BE2C (cell line): ENCODE measurements around the gene DSC1.

Source experiments
- DNase-seq: peaks from one replicate; pipeline ENCODE4 v3.0.0-alpha.2; 2020
- H3K27me3 ChIP-seq: fragments of 250-450 bp; sonication (Bioruptor Pico); 2 replicates; pipeline ENCODE4 v1.5.1; 2020; ENCODE audit warnings: mild to moderate bottlenecking
- H3K36me3 ChIP-seq: fragments of 250-450 bp; sonication (Bioruptor Pico); 2 replicates; pipeline ENCODE4 v1.5.1; 2020; ENCODE audit warnings: mild to moderate bottlenecking
- H3K4me1 ChIP-seq: fragments of 250-450 bp; sonication (Bioruptor Pico); 2 replicates; pipeline ENCODE4 v1.5.1; 2020
- H3K4me3 ChIP-seq: 2 replicates; pipeline ENCODE4 v1.5.1; 2011; ENCODE audit warnings: low read depth, low read length
- H3K9me3 ChIP-seq: fragments of 250-450 bp; sonication (Bioruptor Pico); 2 replicates; pipeline ENCODE4 v1.5.1; 2020
- TF ChIP-seq, protein P1 (sequence below): IDR thresholded peaks from 2 replicates; pipeline ENCODE4 v1.5.1; 2012; ENCODE audit warnings: mild to moderate bottlenecking, low read depth, low read length

The DSC1 gene

DNA sequence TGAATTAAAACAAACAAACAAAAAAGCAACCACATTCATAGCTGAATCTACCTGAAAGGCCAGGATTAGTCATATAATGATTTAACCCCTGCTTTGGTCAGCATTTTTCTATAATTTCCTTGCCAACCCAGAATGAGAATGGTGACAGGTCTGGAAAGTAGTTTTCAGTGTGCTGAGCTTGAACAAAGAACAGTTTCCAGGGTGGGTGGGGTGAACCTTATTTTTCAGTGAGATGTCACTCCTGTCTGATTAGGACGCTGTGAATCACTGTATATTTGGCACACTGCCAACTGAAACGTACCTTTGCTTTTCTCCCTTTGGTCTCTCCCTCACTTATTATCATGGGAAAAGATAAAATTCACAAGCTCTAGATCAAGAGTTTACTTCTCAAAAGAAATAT is 35.0 kb upstream of the DSC1 start:
- Histone ChIP-seq H3K36me3 (no peaks in the 10 kb centered on the region), H3K4me1 (no peaks in the 10 kb centered on the region), H3K27me3 (no peaks in the 10 kb centered on the region), H3K4me3 (no peak overlapping the region), H3K9me3 (no peaks in the 10 kb centered on the region)
- no peak for DNase-seq
- TF ChIP-seq, protein P1, sequence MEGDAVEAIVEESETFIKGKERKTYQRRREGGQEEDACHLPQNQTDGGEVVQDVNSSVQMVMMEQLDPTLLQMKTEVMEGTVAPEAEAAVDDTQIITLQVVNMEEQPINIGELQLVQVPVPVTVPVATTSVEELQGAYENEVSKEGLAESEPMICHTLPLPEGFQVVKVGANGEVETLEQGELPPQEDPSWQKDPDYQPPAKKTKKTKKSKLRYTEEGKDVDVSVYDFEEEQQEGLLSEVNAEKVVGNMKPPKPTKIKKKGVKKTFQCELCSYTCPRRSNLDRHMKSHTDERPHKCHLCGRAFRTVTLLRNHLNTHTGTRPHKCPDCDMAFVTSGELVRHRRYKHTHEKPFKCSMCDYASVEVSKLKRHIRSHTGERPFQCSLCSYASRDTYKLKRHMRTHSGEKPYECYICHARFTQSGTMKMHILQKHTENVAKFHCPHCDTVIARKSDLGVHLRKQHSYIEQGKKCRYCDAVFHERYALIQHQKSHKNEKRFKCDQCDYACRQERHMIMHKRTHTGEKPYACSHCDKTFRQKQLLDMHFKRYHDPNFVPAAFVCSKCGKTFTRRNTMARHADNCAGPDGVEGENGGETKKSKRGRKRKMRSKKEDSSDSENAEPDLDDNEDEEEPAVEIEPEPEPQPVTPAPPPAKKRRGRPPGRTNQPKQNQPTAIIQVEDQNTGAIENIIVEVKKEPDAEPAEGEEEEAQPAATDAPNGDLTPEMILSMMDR = no peak

DNA sequence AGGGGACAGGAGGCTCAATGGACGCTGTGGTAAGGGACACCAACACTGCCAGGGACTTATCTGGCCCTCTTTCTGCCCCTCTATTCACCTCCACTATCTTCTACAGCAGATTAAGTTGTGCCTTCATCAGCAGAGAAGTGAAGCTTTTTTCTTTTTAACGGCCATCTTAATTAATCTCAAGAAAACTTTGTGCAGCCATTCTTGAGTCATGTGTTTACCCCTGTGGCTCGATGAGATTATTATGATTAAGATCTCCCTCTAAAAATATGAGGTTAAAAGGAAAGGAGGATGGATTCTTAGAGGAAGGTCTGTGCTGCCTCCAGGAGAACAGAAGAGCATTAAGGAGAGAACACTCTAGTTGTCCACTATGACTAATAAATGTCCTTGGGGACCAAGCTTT is 32.4 kb upstream of the DSC1 start:
- DNase-seq = no peak
- H3K36me3 ChIP-seq = no peaks in the 10 kb centered on the region
- TF ChIP-seq, protein P1 = no peak
- no peak overlapping the region for H3K4me3 ChIP-seq
- H3K27me3 ChIP-seq = no peaks in the 10 kb centered on the region
- H3K4me1 ChIP-seq = no peaks in the 10 kb centered on the region
- H3K9me3 ChIP-seq = no peaks in the 10 kb centered on the region

DNA sequence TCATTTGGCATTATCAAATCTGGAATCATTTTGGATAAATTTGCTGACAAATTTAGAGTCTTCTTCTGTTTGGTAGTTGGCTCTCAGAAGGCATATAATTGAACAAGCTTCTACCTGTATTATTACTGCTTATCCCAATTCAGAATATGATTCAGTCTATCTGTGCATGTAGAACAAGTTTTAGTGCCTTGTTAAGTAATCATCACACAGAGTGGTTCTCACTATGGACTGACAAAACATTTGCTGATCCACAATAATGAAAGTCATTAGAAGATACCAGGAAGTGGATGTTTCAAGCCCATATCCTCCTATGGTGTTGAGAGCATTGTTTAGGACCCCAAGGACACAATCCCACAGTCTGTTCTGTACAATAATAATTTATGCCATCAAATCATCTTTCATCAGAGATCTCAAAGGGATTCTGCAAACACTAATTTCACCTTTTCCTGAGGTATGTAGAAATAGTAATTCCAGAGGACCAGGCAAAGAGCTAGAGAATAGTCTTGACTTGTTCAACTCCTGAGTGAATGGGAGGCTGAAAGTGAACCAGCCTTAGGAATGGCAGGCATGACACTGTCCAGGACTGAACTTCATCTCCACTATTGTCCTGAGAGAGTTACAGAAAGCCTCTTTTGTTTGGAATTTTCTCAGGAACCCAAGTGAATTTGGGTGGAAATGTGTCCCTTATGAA is 29.6 kb upstream of the DSC1 start:
- no peak for DNase-seq
- Histone ChIP-seq H3K9me3 (no peaks in the 10 kb centered on the region), H3K4me3 (no peak overlapping the region), H3K36me3 (no peaks in the 10 kb centered on the region), H3K27me3 (no peaks in the 10 kb centered on the region), H3K4me1 (no peaks in the 10 kb centered on the region)
- TF ChIP-seq, protein P1 = no peak

DNA sequence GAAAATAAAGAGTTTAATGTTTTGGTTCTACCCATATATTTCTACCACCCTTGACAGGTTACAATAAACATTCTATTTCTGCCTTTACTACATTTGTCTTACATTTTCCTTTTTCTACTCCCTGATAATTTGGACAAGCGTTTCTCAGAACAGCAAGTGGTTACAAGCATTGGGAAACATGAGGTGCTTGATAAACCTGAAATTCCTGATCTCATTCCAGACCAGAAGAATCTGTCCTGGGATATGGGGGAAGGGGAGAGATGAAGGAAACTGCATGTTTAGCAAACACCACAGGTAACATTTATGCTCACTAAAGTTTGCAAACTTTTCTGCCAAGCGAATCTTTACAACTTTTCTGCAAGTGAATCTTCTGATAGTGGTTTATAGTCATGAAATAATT is 28.3 kb upstream of the DSC1 start:
- no peaks in the 10 kb centered on the region for H3K36me3 ChIP-seq
- H3K27me3 ChIP-seq = no peaks in the 10 kb centered on the region
- H3K4me3 ChIP-seq = no peak overlapping the region
- no peaks in the 10 kb centered on the region for H3K9me3 ChIP-seq
- TF ChIP-seq, protein P1 = no peak
- DNase-seq = no peak
- no peaks in the 10 kb centered on the region for H3K4me1 ChIP-seq

DNA sequence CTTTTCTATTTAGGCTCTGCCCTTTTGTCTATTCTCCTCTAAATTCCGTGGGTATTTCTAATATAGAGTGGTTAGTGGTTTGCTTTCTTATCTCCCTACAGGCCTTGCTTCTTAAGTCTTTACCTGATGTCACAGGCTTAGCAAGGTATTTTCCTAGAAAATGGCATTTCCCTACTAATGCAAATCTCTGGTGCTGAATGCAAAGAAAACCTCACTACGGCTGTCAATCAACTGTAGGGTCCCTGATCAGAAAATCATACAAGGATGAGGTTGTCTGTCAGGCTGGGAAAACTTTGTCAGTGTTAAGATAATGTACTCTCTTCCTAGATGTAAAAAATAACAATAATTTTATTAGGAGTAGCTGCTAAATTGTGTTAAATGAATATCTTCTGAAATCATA is 27.1 kb upstream of the DSC1 start:
- Histone ChIP-seq H3K36me3 (no peaks in the 10 kb centered on the region), H3K9me3 (no peaks in the 10 kb centered on the region), H3K4me3 (no peak overlapping the region), H3K27me3 (no peaks in the 10 kb centered on the region), H3K4me1 (no peaks in the 10 kb centered on the region)
- DNase-seq = no peak
- TF ChIP-seq, protein P1 = no peak

DNA sequence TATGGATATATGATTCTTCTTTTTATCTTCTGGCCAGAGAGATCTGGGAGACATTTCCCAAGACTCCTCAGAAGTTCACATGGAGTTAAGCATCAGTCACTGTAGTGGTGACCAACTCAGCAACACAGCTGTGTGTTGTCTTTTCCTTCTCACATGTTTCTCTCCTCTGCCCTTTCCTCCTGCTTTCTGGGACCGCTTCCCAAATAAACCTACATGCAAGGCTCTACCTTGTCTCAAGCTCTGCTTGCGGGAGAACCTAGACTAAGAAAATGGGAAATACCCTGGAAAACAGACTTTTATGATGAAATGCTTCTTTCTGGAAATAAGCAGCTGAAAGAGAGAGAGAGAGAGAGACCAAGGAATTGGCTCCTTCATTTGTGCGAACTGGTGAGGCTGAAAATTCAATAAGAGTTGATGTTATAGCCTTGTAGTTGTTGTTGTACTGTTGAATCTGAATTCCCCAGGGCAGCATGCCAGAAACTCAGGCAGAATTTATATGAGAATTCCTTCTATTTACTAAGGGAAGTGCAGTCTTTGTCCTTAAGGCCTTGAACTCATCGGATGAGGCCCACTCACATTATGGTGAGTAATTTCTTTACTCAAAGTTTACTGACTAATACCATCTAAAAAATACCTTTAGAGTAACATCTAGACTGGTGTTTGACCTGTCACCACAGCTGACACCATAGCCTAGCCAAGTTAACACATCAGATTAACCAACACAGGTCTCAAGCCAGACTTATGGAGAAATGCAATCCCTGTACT is 22.7 kb upstream of the DSC1 start:
- no peak overlapping the region for H3K4me3 ChIP-seq
- no peaks in the 10 kb centered on the region for H3K9me3 ChIP-seq
- no peaks in the 10 kb centered on the region for H3K36me3 ChIP-seq
- DNase-seq = no peak
- H3K4me1 ChIP-seq = no peaks in the 10 kb centered on the region
- TF ChIP-seq, protein P1 = no peak
- H3K27me3 ChIP-seq = no peaks in the 10 kb centered on the region
